ENCODE measurements around the gene MCF2L.

The MCF2L gene

GRCh38 chr13:113004126-113004525 is 35.1 kb downstream of the MCF2L start:
- DNase-seq (ENCODE audit: insufficient read length) = no peak
- no peak for TF ChIP-seq POLR2AphosphoS5 (IDR thresholded peaks at IDR 0.05; ENCODE audit: low read depth, low read length)
- TF ChIP-seq TAF1 (IDR thresholded peaks at IDR 0.05; ENCODE audit: borderline replicate concordance, low read depth, low read length) = no peak
- no peak for TF ChIP-seq POLR2A (IDR thresholded peaks at IDR 0.05; ENCODE audit: low read depth, low read length)
- FAIRE-seq = no peak

GRCh38 chr13:113005076-113005865 is 36.3 kb downstream of the MCF2L start:
- no peak for DNase-seq (ENCODE audit: insufficient read length)
- TF ChIP-seq POLR2A (IDR thresholded peaks at IDR 0.05; ENCODE audit: low read depth, low read length) (no peak), TAF1 (IDR thresholded peaks at IDR 0.05; ENCODE audit: borderline replicate concordance, low read depth, low read length) (no peak)
- no peak for FAIRE-seq

GRCh38 chr13:113005997-113006396 is 37.0 kb downstream of the MCF2L start:
- no peak for FAIRE-seq
- TF ChIP-seq POLR2A (IDR thresholded peaks at IDR 0.05; ENCODE audit: low read depth, low read length) = no peak
- no peak for TF ChIP-seq POLR2AphosphoS5 (IDR thresholded peaks at IDR 0.05; ENCODE audit: low read depth, low read length)
- no peak for TF ChIP-seq TAF1 (IDR thresholded peaks at IDR 0.05; ENCODE audit: borderline replicate concordance, low read depth, low read length)
- no peak for DNase-seq (ENCODE audit: insufficient read length)

- TF ChIP-seq POLR2AphosphoS5 (IDR thresholded peaks at IDR 0.05; ENCODE audit: low read depth, low read length) = no peak
- no peak for TF ChIP-seq POLR2A (IDR thresholded peaks at IDR 0.05; ENCODE audit: low read depth, low read length)
- no peak for TF ChIP-seq TAF1 (IDR thresholded peaks at IDR 0.05; ENCODE audit: borderline replicate concordance, low read depth, low read length)
- FAIRE-seq (no peak), DNase-seq (ENCODE audit: insufficient read length) (no peak)
Measured at GRCh38 chr13:113006660-113007059, 37.6 kb downstream of the MCF2L start.

GRCh38 chr13:113008851-113009250 is 39.8 kb downstream of the MCF2L start:
- TF ChIP-seq TAF1 (IDR thresholded peaks at IDR 0.05; ENCODE audit: borderline replicate concordance, low read depth, low read length) = no peak
- no peak for TF ChIP-seq POLR2A (IDR thresholded peaks at IDR 0.05; ENCODE audit: low read depth, low read length)
- no peak for TF ChIP-seq POLR2AphosphoS5 (IDR thresholded peaks at IDR 0.05; ENCODE audit: low read depth, low read length)
- DNase-seq (ENCODE audit: insufficient read length) (no peak), FAIRE-seq (no peak)

- TF ChIP-seq POLR2A (IDR thresholded peaks at IDR 0.05; ENCODE audit: low read depth, low read length) = no peak
- no peak for TF ChIP-seq TAF1 (IDR thresholded peaks at IDR 0.05; ENCODE audit: borderline replicate concordance, low read depth, low read length)
- TF ChIP-seq POLR2AphosphoS5 (IDR thresholded peaks at IDR 0.05; ENCODE audit: low read depth, low read length) = no peak
- DNase-seq (ENCODE audit: insufficient read length) = no peak
- no peak for FAIRE-seq
Measured at GRCh38 chr13:113009743-113010509, 40.9 kb downstream of the MCF2L start.

GRCh38 chr13:113010510-113010865 is 41.5 kb downstream of the MCF2L start:
- no peak for DNase-seq (ENCODE audit: insufficient read length)
- no peak for FAIRE-seq
- TF ChIP-seq TAF1 (IDR thresholded peaks at IDR 0.05; ENCODE audit: borderline replicate concordance, low read depth, low read length) = no peak

- no peak for TF ChIP-seq POLR2AphosphoS5 (IDR thresholded peaks at IDR 0.05; ENCODE audit: low read depth, low read length)
- TF ChIP-seq TAF1 (IDR thresholded peaks at IDR 0.05; ENCODE audit: borderline replicate concordance, low read depth, low read length) = no peak
- no peak for TF ChIP-seq POLR2A (IDR thresholded peaks at IDR 0.05; ENCODE audit: low read depth, low read length)
- no peak for FAIRE-seq
Measured at GRCh38 chr13:113013303-113013702, 44.3 kb downstream of the MCF2L start.

GRCh38 chr13:113013878-113014751 is 45.1 kb downstream of the MCF2L start:
- TF ChIP-seq POLR2AphosphoS5 (IDR thresholded peaks at IDR 0.05; ENCODE audit: low read depth, low read length) = no peak
- TF ChIP-seq TAF1 (IDR thresholded peaks at IDR 0.05; ENCODE audit: borderline replicate concordance, low read depth, low read length) = no peak
- no peak for TF ChIP-seq POLR2A (IDR thresholded peaks at IDR 0.05; ENCODE audit: low read depth, low read length)
- FAIRE-seq (no peak), DNase-seq (ENCODE audit: insufficient read length) (no peak)

More at GRCh38 chr13:113013303-113013702, 44.3 kb downstream of the MCF2L start:
- DNase-seq (ENCODE audit: insufficient read length) = no peak

GRCh38 chr13:113014752-113015745 is 46.0 kb downstream of the MCF2L start:
- TF ChIP-seq POLR2A (IDR thresholded peaks at IDR 0.05; ENCODE audit: low read depth, low read length) = no peak
- TF ChIP-seq POLR2AphosphoS5 (IDR thresholded peaks at IDR 0.05; ENCODE audit: low read depth, low read length) = no peak
- TF ChIP-seq TAF1 (IDR thresholded peaks at IDR 0.05; ENCODE audit: borderline replicate concordance, low read depth, low read length) = no peak
- no peak for FAIRE-seq
- DNase-seq (ENCODE audit: insufficient read length) = no peak
